HEK293T (cell line): ENCODE results near the gene RBM7.

ENCODE experiments used
- ARNT ChIP-seq: fragments of 450-650 bp; IDR thresholded peaks from 2 replicates; pipeline ENCODE4 v1.6.1; 2017; ENCODE audit warnings: mild to moderate bottlenecking
- BHLHE40 ChIP-seq: fragments of 450-650 bp; IDR thresholded peaks from 2 replicates; pipeline ENCODE4 v1.6.1; 2016; ENCODE audit warnings: mild to moderate bottlenecking, moderate library complexity, borderline replicate concordance
- FOXA1 ChIP-seq: fragments of 450-650 bp; IDR thresholded peaks from 2 replicates; pipeline ENCODE4 v1.6.1; 2016; ENCODE audit warnings: mild to moderate bottlenecking
- FOXK2 ChIP-seq: fragments of 450-650 bp; IDR thresholded peaks from 2 replicates; pipeline ENCODE4 v1.6.1; 2016; ENCODE audit warnings: mild to moderate bottlenecking
- HDGF ChIP-seq: fragments of 450-650 bp; IDR thresholded peaks from 2 replicates; pipeline ENCODE4 v1.6.1; 2017; ENCODE audit warnings: antibody characterized with exemption, borderline replicate concordance
- NFRKB ChIP-seq: fragments of 450-650 bp; IDR thresholded peaks from 2 replicates; pipeline ENCODE4 v1.6.1; 2016; ENCODE audit warnings: mild to moderate bottlenecking, moderate library complexity
- PKNOX1 ChIP-seq: fragments of 450-650 bp; IDR thresholded peaks from 2 replicates; pipeline ENCODE4 v1.6.1; 2016
- SP1 ChIP-seq: fragments of 450-650 bp; IDR thresholded peaks from 2 replicates; pipeline ENCODE4 v1.6.1; 2017
- TARDBP ChIP-seq: fragments of 450-650 bp; IDR thresholded peaks from 2 replicates; pipeline ENCODE4 v1.6.1; 2016
- ZNF384 ChIP-seq: fragments of 450-650 bp; IDR thresholded peaks from 2 replicates; pipeline ENCODE4 v1.6.1; 2016

- TF ChIP-seq FOXA1, result no peak
- TF ChIP-seq ARNT, result no peak
- no peak for TF ChIP-seq BHLHE40
- TF ChIP-seq PKNOX1, result no peak
- TF ChIP-seq TARDBP, result no peak
- no peak for TF ChIP-seq FOXK2
- TF ChIP-seq SP1, result no peak
- no peak for TF ChIP-seq HDGF
- TF ChIP-seq ZNF384, result no peak
- no peak for TF ChIP-seq NFRKB
Measured at GRCh38 chr11:114439229-114440120, 39.0 kb downstream of the RBM7 start, which contains the start of gene REXO2.
